HG02571 (cell line): ENCODE measurements around the gene SENP6.

Experiments
- ATAC-seq: cut with Tn5 transposase; IDR thresholded peaks from one replicate; pipeline ENCODE4 v1.9.1; 2021; ENCODE audit warnings: mild to moderate bottlenecking, moderate library complexity; ENCODE audit not compliant: unreplicated experiment

SENP6 gene

GRCh38 chr6:75747152-75747992, 145.7 kb downstream of the SENP6 start:
- ATAC-seq = no peak

GRCh38 chr6:75748003-75748742, 146.5 kb downstream of the SENP6 start:
- ATAC-seq = peak; percentile 0

DNA sequence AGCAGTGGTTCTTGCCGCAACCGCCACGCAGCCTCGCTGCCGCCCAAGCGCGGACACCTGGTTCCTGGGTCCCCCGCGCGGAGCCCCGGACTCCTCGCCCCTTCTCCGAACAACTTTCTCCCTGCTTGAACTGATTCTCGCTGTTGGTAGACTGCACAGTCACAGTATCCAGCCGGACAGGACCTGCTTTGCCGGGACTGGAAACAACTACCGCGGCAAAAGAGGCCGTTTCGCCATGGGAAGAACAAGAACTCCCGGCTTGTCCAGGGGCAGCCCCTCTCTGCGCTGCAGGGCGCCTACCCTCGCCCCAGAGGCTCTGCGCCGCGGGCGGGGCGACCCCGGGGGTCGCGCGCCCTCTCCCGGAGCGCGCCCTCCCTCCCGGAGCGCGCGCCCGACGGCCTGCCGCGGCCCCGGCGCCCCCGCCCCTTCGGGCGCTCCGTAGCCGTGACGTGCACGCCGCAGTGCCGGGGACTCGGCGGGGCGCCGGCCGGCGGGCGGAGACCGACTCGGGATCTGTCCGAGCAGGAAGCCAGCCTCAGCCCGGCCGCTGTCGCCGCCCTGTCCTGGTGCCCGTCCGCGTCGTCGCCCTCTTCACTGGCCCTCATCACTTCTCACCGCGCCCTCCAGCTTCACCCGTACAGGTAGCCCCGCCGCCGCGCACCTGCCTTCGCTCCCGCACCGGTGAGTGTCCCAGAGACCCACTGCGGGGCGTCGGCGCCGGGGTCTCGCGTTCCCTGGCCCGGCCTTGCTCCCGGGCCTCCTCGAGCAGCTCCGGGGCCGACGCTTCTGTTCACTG, 147.3 kb downstream of the SENP6 start, which contains the start of gene MYO6:
Gene MYO6 (plus strand): TSS at position 497 of the 796 bp plus-strand sequence. CDS start 68,309 bp downstream, outside the sequence.
- ATAC-seq = peak; percentile 77

GRCh38 chr6:75751443-75751842, 149.8 kb downstream of the SENP6 start:
- no peak for ATAC-seq

- no peak for ATAC-seq
Measured at GRCh38 chr6:75752365-75752764, 150.7 kb downstream of the SENP6 start.

- ATAC-seq = no peak
Measured at GRCh38 chr6:75755704-75756103, 154.0 kb downstream of the SENP6 start.

DNA sequence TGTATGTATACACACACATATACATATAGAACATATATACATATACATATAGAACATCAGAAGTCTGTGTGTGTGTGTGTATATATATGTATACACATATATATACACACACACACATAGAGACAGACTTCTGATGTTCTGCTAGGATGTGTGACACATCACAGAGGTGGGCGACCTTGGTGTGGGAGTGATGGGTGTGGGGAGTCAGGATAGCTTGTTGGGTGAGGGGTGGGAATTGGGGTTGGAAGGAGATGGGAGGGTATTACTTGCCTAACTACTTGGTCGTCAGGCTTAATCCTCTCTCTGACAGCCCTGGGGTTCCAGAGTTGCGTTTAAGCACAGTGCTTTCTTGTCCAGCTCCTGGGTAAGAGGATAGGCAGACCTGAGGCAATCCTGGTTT, 155.6 kb downstream of the SENP6 start:
- ATAC-seq = no peak

GRCh38 chr6:75758061-75758460, 156.4 kb downstream of the SENP6 start:
- ATAC-seq = no peak

GRCh38 chr6:75759207-75759606, 157.5 kb downstream of the SENP6 start:
- no peak for ATAC-seq

GRCh38 chr6:75760320-75760719, 158.6 kb downstream of the SENP6 start:
- ATAC-seq = no peak

DNA sequence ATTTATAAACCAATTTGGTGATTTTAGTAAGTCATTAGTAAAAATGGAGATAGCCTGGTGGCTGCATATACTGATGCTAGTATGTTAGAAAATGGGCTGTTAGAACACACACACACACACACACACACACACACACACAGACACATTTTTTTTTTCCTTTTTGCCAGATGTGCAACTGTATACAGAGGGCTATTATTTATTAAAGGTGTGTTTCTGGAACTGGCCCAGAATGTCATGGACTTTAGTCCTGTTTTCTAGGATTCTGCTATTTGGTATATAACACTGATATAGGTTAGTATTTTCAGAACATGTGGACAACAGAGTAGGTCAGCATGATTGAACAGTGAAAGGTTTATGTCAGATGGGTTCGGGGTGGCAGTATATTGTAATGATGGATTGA, 159.8 kb downstream of the SENP6 start:
- no peak for ATAC-seq

- no peak for ATAC-seq
Measured at GRCh38 chr6:75762063-75762462, 160.4 kb downstream of the SENP6 start.

DNA sequence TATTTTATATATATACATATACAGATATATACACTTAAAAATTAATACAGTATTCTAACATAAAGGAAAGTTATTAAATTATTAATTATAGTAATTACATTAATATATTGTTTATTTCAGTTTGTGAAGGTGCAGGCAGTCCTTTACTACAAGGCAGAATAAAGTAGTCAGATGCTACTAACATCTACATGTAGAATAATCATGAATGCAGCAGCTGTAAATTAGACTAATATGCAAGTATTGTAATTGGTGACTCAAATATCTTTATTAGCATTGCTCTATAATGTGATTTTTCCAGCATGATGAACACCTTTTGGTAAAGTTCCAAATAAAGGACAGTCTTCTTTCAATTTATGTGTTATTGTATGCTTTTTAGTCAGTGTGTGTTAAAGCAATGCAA, 164.7 kb downstream of the SENP6 start:
- no peak for ATAC-seq
